AG10803 (cell line): ENCODE measurements around the gene SURF6.
A peak's percentile ranks its signal among the peaks of the same experiment; 100 is the strongest.

Experiments used
- DNase-seq: peaks from one replicate; pipeline ENCODE4 v3.0.0; 2010; ENCODE audit warnings: low read depth
- H3K4me3 ChIP-seq: 2 replicates; pipeline ENCODE4 v1.5.1; 2011; ENCODE audit warnings: mild to moderate bottlenecking, low read length, control low read depth
- CTCF ChIP-seq: conservative IDR thresholded peaks from 2 replicates; pipeline ENCODE4 v1.5.1; 2011; ENCODE audit warnings: mild to moderate bottlenecking, low read length, control low read depth, inconsistent platforms

SURF6 gene

GRCh38 chr9:133359399-133360175 lies 23.6 kb upstream of the SURF6 start:
- peak; percentile 44 for TF ChIP-seq CTCF
- H3K4me3 ChIP-seq, result no peak overlapping the region
- DNase-seq, result no peak

GRCh38 chr9:133357656-133358055 lies 21.7 kb upstream of the SURF6 start:
- H3K4me3 ChIP-seq, result peak overlapping the region; percentile 70
- no peak for DNase-seq
- no peak for TF ChIP-seq CTCF

GRCh38 chr9:133356391-133357091 lies 20.6 kb upstream of the SURF6 start, which contains the start of the genes SURF1 and SURF2:
SURF1 (minus strand) TSS chr9:133356487; CDS start chr9:133356453, 34 bp downstream.
SURF2 (plus strand) TSS chr9:133356550; CDS start chr9:133356593, 43 bp downstream.
- peak; percentile 68 for DNase-seq
- no peak for TF ChIP-seq CTCF
- H3K4me3 ChIP-seq, result peak within 1 kb of the TSS; percentile 70

GRCh38 chr9:133355881-133356357 lies 19.9 kb upstream of the SURF6 start:
- peak overlapping the region; percentile 70 for H3K4me3 ChIP-seq
- no peak for DNase-seq
- no peak for TF ChIP-seq CTCF

- no peak for TF ChIP-seq CTCF
- H3K4me3 ChIP-seq, result no peak overlapping the region
- no peak for DNase-seq
Measured at GRCh38 chr9:133354766-133355165, 18.8 kb upstream of the SURF6 start.

GRCh38 chr9:133353548-133353947 lies 17.6 kb upstream of the SURF6 start:
- no peak overlapping the region for H3K4me3 ChIP-seq
- DNase-seq, result no peak

More at GRCh38 chr9:133353548-133353947, 17.6 kb upstream of the SURF6 start:
- no peak for TF ChIP-seq CTCF
